GM13976 (cell line): Measurements from ENCODE around the gene ATP2B3.

ENCODE experiments used
- DNase-seq: peaks from one replicate; pipeline ENCODE4 v3.0.0; 2012; ENCODE audit warnings: low spot score
- in situ Hi-C: fragments of 300-500 bp; cut with MboI; formaldehyde crosslinking; loops from one replicate; pipeline ENCODE4 v1.12.0; 2022; ENCODE audit warnings: low sequenced_read_pairs, mixed read lengths, inconsistent platforms; ENCODE audit not compliant: unreplicated experiment
- TF ChIP-seq, protein P1 (sequence below): IDR thresholded peaks from 2 replicates; pipeline ENCODE4 v1.5.1; 2012; ENCODE audit warnings: borderline replicate concordance, mild to moderate bottlenecking; ENCODE audit not compliant: insufficient read depth; ENCODE audit errors: extremely low read depth, missing control alignments, control extremely low read depth

The ATP2B3 gene

DNA sequence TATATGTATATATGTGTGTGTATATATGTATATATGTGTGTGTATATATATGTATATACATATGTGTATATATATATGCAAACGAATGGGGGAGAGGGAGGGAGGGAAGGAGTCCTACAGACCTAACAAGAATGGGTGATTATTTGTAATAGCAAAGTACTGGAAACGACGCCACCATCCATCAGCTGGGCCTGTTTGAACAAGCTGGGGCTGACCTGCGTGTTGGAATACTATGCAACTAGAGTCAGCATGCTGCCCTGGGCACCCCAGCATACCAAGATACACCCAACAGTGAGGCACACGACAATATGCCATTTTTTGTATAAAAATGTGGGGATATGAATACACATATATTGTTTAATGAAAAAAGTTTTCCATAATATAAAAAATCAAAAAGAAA, 103.1 kb downstream of the ATP2B3 start:
- DNase-seq = no peak
- in situ Hi-C loops = no loop called here
- TF ChIP-seq, protein P1, sequence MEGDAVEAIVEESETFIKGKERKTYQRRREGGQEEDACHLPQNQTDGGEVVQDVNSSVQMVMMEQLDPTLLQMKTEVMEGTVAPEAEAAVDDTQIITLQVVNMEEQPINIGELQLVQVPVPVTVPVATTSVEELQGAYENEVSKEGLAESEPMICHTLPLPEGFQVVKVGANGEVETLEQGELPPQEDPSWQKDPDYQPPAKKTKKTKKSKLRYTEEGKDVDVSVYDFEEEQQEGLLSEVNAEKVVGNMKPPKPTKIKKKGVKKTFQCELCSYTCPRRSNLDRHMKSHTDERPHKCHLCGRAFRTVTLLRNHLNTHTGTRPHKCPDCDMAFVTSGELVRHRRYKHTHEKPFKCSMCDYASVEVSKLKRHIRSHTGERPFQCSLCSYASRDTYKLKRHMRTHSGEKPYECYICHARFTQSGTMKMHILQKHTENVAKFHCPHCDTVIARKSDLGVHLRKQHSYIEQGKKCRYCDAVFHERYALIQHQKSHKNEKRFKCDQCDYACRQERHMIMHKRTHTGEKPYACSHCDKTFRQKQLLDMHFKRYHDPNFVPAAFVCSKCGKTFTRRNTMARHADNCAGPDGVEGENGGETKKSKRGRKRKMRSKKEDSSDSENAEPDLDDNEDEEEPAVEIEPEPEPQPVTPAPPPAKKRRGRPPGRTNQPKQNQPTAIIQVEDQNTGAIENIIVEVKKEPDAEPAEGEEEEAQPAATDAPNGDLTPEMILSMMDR = no peak

DNA sequence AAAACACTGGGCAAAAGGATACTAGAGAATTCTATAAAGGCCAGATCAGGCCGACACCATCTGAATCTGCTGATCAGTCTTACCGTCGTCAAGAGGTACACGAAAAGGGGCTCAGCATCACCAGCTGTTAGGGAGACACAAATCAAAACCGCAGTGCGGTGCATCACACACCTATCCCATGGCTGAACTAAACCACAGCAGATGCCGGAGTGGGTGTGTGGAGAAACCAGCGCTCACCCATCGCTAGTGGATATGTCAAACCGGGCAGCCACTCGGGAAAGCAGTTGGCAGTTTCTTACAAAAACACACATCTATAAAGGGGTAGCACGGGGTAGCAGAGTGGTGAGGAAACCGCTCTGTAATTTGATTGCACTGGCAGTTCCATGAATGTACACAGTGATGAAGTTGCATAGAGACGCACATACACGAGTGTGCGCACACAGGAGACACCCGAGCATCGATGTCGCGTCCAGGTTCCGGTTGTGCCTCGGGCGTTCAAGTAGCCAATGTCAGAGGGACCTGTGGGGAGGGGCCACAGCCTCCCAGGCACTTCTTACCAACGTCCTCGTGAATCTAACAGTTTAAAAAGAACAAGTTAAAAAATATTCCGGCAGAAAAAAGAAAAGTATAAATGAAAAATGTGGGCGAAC, 104.6 kb downstream of the ATP2B3 start:
- in situ Hi-C loops = no loop called here
- DNase-seq = no peak
- TF ChIP-seq, protein P1 = no peak

DNA sequence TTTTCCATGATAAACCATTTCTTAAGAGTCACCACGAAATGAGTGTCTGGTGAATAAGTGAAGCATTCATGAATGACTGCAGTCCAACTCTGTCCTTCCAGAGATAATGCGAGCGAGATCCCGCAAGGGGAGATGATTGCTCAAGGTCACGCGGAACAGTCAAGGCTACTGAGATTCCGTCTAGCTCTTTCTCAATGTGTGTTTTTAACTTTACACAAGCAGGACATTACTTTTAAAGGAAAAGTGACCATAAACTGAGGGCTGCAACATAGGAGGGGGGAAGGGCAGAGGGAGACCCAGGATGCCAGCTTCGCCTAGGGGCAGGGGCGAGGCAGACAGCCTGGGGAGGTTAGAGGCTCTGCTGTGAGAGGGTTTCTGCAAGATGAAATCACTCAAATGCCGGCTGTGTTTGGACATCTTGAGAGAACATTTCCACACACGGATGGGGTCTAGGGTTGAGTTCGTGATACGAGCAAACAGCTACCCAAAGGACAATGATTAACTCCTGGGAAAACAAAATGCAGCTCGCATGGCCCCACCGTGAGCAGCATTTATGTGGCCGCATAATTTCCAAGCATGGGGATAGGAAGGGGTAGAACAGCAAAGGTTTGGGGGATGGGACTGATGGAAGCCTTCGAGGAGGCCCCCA, 105.3 kb downstream of the ATP2B3 start:
- in situ Hi-C loops = no loop called here
- TF ChIP-seq, protein P1 = no peak
- no peak for DNase-seq

DNA sequence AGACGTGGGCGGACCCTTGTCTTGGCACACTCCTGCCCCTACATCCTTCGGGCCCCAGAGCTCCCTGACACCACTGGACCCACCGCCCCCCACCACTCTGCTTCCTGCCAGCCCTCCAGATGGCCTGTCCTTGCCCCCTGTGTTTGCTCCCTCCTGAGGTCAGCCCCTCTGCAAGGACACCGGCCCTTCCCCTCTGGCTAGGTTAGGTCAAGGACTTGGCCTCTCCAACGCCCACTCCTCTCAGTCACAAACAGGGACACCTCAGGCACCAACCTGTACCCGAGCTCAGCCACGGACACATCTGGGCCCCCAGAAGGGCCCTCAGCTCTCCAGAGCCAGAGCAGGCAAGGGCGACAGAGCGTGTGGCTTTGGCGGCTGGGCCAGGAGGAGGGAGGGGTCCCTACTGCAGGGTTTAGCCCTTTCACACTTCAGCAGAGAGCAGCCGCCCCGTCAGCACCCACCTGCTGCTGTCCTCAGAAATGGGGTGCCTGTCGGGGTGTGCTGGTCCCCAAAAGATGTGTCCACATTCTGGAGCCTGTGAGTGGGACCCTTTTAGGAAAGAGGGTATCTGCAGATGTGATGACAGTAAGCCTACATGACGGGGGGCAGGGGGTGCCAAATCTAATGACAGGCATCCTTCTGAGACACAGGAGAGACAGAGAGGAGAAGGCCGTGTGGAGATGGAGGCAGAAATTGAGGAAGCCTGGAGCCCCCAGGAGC, 106.0 kb downstream of the ATP2B3 start:
- in situ Hi-C loops = no loop called here
- no peak for DNase-seq
- TF ChIP-seq, protein P1 = no peak

DNA sequence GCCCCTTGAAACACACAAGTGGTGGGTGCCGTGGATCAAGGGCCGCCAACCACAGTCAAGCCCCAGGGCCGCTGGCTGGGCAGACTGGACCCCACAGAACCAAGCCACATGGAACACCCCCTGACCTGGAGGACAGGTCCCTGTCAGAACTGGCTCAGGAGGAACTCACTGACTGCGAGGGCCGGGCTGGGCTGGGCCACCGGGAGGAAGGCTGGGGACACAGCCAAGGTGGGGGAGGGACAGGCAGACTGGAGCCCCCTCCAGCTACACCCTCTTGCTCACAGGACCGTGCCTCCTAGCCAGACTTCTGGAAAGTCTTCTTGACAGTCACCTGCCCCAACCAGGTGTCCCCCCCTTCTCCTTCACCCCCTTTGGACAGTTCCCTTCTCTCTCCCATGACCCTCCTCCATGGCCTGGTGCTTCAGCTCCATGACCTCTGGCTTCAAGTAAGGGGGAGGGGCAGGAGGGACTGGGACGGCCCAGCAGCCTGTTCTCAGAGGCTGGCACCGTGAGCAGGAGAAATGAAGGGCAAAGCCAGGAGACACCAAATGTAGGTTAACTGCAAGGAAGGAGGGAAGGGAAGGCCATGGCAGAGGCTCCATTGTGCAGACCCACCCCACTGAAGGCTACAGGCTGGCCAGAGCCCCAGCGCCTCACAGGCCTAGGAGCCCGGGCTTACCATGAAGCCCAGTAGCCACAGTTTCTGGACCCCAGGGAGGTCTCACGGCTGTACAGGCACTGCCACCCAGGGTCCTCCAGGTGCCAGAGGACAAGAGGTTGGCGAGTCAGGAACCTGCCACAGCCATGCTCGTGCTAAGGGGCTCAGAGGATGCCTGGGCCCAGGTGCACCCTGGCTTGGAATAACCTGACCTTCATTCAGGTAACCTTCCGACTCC, 107.0 kb downstream of the ATP2B3 start:
- no peak for DNase-seq
- TF ChIP-seq, protein P1 = no peak
- in situ Hi-C loops = no loop called here

DNA sequence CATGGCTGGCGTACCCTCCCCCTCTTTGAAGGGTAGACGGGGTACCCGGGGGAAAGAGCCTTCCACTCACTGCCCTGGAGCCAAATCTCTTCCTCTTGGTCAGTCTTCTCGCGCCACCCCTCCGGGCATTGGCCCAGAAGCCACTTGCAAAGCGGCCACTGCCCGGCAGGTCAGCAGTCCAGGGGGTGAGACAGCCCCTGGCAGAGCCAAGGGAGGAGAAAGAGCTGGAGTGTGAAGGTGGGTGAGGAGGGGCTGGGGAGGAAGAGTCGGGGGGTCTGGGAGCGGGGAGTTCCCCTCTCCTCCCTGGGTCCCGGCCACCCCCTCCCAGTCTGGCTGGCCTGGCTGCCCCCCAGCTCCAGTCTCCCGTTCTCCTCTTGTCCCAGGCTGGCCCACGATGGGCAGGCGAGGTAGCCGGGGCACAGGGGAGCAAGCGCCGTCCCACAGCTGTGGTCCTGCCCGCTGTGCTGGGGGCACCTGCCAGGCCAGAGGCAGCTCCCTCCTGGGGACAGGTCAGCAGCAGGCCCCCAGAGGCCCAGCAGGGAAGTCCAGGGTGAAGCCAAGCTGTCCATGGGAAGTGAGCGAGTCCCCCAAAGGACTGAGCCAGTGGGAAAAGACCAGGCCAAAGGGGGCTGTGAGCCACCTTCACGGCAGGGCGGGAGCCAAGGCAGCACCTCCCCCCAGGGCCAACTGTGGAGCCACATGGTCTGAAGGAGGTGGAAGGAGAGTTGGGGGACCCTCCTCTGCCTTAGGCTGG, 108.0 kb downstream of the ATP2B3 start:
- no peak for DNase-seq
- TF ChIP-seq, protein P1 = no peak
- in situ Hi-C loops = no loop called here
